ENCODE data around the gene AP4E1.
"Not testable (repeated sequence)": the region's sequence is repeated elsewhere in the genome, so short reads cannot be mapped to it uniquely, and the experiment has no call there.

Gene AP4E1

GRCh38 chr15:50888054-50888453 is 20.4 kb upstream of the AP4E1 start:
- no peak for DNase-seq (ENCODE audit: extremely low read depth in 1 of 2, low read depth in 1 of 2)

- DNase-seq (ENCODE audit: extremely low read depth in 1 of 2, low read depth in 1 of 2), result no peak
These were observed 18.9 kb upstream of the AP4E1 start for GRCh38 chr15:50889589-50889988.

- no peak for DNase-seq (ENCODE audit: extremely low read depth in 1 of 2, low read depth in 1 of 2)
These were observed 17.7 kb upstream of the AP4E1 start for GRCh38 chr15:50890751-50891150.

GRCh38 chr15:50891159-50891558 is 17.3 kb upstream of the AP4E1 start:
- DNase-seq (ENCODE audit: extremely low read depth in 1 of 2, low read depth in 1 of 2), result no peak

GRCh38 chr15:50893976-50894375 is 14.5 kb upstream of the AP4E1 start:
- DNase-seq (ENCODE audit: extremely low read depth in 1 of 2, low read depth in 1 of 2), result no peak

GRCh38 chr15:50901390-50901789 is 7.1 kb upstream of the AP4E1 start:
- not testable (repeated sequence) for DNase-seq (ENCODE audit: extremely low read depth in 1 of 2, low read depth in 1 of 2)

GRCh38 chr15:50904211-50904610 is 4.3 kb upstream of the AP4E1 start:
- no peak for DNase-seq (ENCODE audit: extremely low read depth in 1 of 2, low read depth in 1 of 2)

- DNase-seq (ENCODE audit: extremely low read depth in 1 of 2, low read depth in 1 of 2), result no peak
These were observed 3.4 kb upstream of the AP4E1 start for GRCh38 chr15:50905055-50905454.

GRCh38 chr15:50906954-50907600 is 1.4 kb upstream of the AP4E1 start:
- peak; percentile 49 to 81 for DNase-seq (ENCODE audit: extremely low read depth in 1 of 2, low read depth in 1 of 2)

- DNase-seq (ENCODE audit: extremely low read depth in 1 of 2, low read depth in 1 of 2), result peak in 1 of 2 donors; percentile 29
These were observed 778 bp upstream of the AP4E1 start for GRCh38 chr15:50907601-50908208.

GRCh38 chr15:50909010-50909317 is 481 bp downstream of the AP4E1 start:
- DNase-seq (ENCODE audit: extremely low read depth in 1 of 2, low read depth in 1 of 2), result no peak

GRCh38 chr15:50910426-50910795 is 1.9 kb downstream of the AP4E1 start:
- not testable (repeated sequence) for DNase-seq (ENCODE audit: extremely low read depth in 1 of 2, low read depth in 1 of 2)

GRCh38 chr15:50911001-50911400 is 2.5 kb downstream of the AP4E1 start:
- DNase-seq (ENCODE audit: extremely low read depth in 1 of 2, low read depth in 1 of 2), result no peak

GRCh38 chr15:50911621-50912020 is 3.1 kb downstream of the AP4E1 start:
- no peak for DNase-seq (ENCODE audit: extremely low read depth in 1 of 2, low read depth in 1 of 2)

- no peak for DNase-seq (ENCODE audit: extremely low read depth in 1 of 2, low read depth in 1 of 2)
These were observed 7.9 kb downstream of the AP4E1 start for GRCh38 chr15:50916400-50916799.

GRCh38 chr15:50919359-50919758 is 10.9 kb downstream of the AP4E1 start:
- not testable (repeated sequence) for DNase-seq (ENCODE audit: extremely low read depth in 1 of 2, low read depth in 1 of 2)

- no peak for DNase-seq (ENCODE audit: extremely low read depth in 1 of 2, low read depth in 1 of 2)
These were observed 16.8 kb downstream of the AP4E1 start for GRCh38 chr15:50925281-50925680.

GRCh38 chr15:50929062-50929461 is 20.6 kb downstream of the AP4E1 start:
- no peak for DNase-seq (ENCODE audit: extremely low read depth in 1 of 2, low read depth in 1 of 2)

- no peak for DNase-seq (ENCODE audit: extremely low read depth in 1 of 2, low read depth in 1 of 2)
These were observed 22.3 kb downstream of the AP4E1 start for GRCh38 chr15:50930792-50931191.

- no peak for DNase-seq (ENCODE audit: extremely low read depth in 1 of 2, low read depth in 1 of 2)
These were observed 24.9 kb downstream of the AP4E1 start for GRCh38 chr15:50933341-50933740.

GRCh38 chr15:50938525-50938924 is 30.0 kb downstream of the AP4E1 start:
- DNase-seq (ENCODE audit: extremely low read depth in 1 of 2, low read depth in 1 of 2), result no peak

GRCh38 chr15:50939911-50940310 is 31.4 kb downstream of the AP4E1 start:
- DNase-seq (ENCODE audit: extremely low read depth in 1 of 2, low read depth in 1 of 2), result no peak

- no peak for DNase-seq (ENCODE audit: extremely low read depth in 1 of 2, low read depth in 1 of 2)
These were observed 32.0 kb downstream of the AP4E1 start for GRCh38 chr15:50940506-50940905.

All from stimulated activated CD8-positive, alpha-beta memory T cell treated with anti-CD3 and anti-CD28 coated beads, Interleukin-7, amount 100 ng/mL, for 48 hours (primary cell).